HG03457 (cell line): Measurements from ENCODE around the gene RPS6KL1.

ENCODE experiments used
- ATAC-seq: cut with Tn5 transposase; IDR thresholded peaks from one replicate; pipeline ENCODE4 v1.9.1; 2021; ENCODE audit warnings: moderate number of reproducible peaks; ENCODE audit not compliant: unreplicated experiment

The RPS6KL1 gene

GRCh38 chr14:74913986-74914573 is 9.0 kb downstream of the RPS6KL1 start:
- ATAC-seq: no peak

DNA sequence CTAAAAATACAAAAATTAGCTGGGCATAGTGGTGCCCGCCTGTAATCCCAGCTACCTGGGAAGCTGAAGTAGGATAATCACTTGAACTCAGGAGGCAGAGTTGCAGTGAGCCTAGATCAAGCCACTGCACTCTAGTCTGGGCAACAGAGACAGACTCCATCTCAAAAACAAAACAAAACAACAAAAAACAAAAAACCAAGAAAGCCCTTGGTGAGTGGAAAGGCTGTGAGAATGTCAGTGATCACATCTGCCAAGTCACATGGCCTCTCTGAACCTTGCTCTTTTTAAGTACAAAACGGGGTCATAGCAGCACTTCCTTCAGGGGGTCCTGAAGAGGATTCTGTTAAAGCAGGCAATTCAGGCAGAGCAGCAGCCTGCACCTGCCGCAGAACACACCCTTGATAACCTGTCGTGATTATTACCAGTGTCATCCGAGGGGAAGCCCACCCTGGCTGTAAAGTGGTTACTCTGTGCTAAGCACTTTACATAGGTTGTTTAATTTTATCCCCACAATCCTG is 9.6 kb downstream of the RPS6KL1 start:
- no peak for ATAC-seq

GRCh38 chr14:74912801-74913200 is 10.3 kb downstream of the RPS6KL1 start:
- ATAC-seq: no peak

DNA sequence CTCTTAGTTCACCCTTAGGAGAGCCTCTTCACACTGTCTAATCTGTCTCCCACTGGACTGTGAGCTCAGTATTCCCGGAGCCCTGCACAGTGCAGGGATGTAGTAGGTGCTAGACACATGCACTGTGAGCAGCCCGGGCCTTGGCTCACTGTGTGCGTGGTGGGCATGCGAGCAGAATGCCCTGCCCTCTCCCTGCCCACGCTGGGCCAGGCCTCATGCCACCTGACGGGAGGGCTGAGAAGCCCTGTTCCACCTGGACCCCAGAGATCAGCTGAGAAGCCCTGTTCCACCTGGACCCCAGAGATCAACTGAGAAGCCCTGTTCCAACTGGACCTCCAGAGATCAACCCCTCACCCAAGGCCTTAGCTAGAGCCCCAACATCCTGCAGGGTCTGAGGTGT is 10.9 kb downstream of the RPS6KL1 start:
- ATAC-seq: no peak

DNA sequence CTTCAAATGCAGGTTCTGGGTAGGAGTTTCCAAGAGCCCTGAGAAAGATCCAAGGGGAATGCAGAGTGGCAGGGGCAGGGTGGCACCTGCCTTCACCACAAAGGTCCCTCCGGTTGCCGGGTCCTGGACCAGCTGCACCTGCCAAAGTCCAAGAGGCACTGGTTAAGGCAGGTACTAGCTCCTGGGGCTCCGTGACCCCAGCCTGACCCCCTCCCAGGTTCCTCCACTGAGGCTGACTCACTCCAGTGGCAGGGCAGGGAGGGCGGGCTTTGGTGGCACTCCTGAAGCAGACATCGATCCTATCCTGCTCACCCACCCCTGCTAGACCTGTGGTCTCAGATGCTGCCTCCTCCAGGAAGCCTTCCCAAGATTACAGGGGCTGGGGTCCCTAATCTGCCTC is 11.4 kb downstream of the RPS6KL1 start:
- ATAC-seq: no peak

GRCh38 chr14:74911221-74911620 is 11.8 kb downstream of the RPS6KL1 start:
- no peak for ATAC-seq

DNA sequence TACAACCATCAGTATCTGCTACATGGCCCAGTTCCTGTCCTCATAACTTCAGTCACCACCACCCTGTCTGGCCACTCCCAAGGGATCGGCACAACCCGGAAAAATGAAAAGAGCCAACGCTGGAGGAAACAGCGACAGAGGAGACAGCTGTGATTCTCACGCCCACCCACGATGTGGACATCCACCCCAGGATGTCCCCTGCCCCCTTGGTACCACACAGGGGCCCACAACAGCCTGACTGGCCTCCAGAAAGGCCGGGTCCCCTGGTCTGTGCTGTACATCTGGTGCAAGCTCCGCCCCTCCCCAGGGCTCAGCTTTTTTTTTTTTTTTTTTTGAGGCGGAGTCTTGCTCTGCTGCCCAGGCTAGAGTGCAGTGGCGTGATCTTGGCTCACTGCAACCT is 12.5 kb downstream of the RPS6KL1 start:
- no peak for ATAC-seq

- ATAC-seq: no peak
Measured at GRCh38 chr14:74909911-74910310, 13.1 kb downstream of the RPS6KL1 start.

DNA sequence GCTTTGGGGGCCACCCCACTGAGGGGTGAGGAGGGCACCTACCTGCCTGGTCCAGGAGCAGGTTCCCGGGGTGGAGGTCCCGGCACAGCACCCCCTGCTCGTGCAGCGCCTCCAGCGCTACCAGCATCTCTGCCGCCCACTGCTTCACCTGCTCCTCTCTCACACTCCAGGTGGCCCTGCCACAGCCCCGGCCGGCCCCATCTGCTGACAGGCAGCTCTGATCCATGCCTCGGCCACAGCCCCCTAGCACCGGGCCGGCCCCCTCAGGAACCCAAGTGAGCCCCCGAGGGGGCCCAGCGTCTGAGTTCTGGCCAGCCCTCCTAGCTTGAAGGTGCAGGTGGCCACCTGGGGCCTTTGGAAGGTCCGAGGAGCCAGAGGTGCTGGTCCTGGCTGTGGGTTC is 13.6 kb downstream of the RPS6KL1 start:
- no peak for ATAC-seq

DNA sequence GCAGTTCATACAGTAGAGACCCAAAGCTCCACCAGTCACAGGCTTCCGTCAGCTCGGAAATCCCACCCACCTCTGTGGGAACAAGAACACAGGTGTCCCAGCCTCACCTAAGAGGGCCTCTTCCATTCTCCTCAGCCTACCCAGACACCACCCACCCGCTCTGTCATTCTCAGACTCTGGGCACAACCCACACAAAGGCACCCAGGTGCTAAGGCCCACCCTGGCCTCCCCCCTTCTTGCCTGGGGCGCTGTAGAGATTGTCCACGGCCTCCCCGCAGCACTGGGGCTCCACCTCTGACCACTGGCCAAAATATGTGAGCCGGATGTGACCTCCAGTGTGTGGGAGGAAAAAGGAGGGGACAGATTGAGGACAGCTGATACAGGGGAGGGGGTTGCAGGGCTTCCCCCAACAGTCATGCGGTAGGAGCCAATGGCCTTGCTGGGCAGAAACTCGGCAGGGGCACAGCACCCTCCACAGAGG is 14.2 kb downstream of the RPS6KL1 start:
- no peak for ATAC-seq

GRCh38 chr14:74907744-74908143 is 15.3 kb downstream of the RPS6KL1 start:
- no peak for ATAC-seq

DNA sequence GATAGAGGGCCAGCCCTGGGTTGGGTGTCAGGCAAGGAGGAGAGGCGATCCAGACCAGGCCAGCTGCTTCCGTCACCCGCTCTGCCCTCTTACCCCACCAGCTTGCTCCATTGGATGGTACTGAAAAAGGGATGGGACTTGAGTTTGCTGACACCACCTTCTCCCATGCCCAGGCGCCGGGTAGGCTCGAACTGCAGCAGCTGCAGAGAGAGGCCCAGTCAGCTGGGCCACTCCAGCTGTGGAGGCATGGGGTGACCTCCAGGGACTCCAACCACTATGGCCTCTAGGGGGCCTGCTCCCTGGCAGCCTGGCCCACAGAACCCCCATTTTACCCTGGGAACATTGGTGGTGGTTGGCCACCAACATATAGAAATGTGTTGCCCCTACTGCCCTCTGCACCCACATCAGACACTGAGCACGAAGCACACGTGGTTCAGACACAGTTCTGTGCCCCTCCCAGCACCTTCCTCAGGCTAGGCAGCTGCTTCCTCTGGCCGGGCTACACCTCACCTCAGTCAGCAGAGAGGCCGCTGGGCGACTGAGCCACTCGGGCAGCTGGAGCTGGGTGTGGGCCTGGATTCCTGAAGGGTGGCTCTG is 16.0 kb downstream of the RPS6KL1 start:
- no peak for ATAC-seq

GRCh38 chr14:74905595-74906142 is 17.4 kb downstream of the RPS6KL1 start:
- no peak for ATAC-seq

- ATAC-seq: no peak
Measured at GRCh38 chr14:74904635-74905503, 18.2 kb downstream of the RPS6KL1 start.

DNA sequence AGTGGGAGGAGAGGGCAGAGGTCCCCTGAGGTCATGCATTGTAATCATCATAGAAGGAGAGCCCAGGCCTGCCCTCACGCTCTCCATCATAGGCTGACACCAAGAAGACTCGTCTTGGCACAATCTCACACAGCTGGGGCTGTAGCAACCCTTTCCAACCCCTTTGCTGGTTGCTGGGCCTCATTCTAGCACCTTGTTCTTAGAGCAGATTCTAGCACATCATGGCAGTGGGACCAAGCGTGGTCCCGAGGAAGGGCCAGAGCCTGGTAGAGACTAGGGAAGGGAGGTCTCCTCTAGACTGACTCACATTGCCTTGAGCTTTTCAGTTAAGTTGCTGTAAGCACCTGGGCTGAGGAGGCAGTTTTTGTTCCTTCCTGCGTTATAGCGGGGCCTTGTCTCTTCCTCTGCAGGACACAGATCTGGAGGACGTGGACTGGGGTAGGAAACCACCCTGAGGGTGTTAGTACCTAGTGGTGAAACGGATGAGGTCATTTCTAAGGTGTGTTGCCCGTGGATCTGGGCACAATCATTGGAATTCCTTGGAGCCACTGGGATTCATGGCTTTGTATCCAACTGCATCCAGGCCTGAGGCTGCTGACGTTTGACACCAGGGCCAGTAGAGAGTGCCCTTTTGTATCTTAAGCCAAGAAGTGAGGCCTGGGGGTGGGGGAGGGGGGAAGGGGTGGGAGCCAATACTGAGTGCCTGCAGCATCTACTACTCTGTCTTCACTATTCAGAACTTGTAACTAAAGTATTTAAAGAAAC is 19.9 kb downstream of the RPS6KL1 start:
- ATAC-seq: no peak

DNA sequence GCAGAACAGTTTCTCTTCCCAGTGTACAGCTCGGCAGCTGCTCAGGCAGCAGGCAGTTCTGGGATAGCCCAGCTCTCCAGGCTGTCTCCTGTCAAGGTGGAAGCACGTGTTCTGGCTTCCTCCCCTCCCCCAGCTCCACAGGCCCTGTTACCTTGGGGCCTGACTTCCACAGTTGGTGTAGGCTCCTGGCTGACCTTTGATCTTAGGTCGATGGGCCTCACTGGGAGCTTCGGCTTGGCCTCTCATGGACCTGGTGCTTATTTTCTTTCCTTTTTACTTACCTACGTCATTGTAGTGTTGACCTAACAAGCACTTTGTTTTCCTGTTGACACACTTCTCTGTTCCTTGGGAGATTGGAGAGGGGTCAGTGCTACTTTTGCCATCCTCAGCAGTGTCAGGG is 24.4 kb downstream of the RPS6KL1 start:
- ATAC-seq: no peak

DNA sequence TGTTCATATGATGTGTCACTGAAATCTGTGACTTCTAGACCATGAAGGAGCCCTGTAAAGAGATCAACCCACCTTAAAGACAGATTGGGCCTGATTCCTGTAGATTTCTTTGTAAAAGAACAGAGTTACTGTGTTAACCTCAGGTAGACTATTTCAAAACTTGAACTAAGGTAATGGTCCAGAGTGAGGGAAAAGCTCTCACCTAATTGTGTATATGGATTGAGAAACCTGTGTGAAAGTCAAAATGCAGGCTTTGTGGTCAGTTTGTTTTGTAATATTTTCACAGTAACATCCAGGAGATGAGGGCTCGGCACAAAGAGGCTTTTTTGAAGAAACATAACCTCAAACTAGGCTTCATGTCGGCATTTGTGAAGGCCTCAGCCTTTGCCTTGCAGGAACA is 25.0 kb downstream of the RPS6KL1 start:
- ATAC-seq: no peak

DNA sequence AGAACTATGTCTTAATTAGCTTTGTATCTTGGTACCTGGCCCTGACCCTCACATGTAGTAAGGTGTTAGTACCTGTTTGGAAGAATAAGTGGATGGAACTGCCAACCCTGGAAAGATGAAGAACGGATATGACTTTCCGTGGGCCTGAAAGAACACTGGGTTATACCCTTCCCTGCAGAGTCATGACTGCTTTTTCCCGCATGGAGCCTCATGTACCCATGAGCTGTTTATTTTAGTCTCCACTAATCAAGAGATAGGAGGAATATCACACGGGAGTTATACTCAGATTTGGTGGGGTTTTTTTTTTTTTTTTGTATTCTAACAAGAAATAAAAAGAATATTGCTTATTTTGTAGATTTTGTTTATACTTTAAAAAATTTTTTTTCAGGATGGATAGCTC is 25.4 kb downstream of the RPS6KL1 start:
- ATAC-seq: no peak

- ATAC-seq: no peak
Measured at GRCh38 chr14:74896400-74896799, 26.7 kb downstream of the RPS6KL1 start.

DNA sequence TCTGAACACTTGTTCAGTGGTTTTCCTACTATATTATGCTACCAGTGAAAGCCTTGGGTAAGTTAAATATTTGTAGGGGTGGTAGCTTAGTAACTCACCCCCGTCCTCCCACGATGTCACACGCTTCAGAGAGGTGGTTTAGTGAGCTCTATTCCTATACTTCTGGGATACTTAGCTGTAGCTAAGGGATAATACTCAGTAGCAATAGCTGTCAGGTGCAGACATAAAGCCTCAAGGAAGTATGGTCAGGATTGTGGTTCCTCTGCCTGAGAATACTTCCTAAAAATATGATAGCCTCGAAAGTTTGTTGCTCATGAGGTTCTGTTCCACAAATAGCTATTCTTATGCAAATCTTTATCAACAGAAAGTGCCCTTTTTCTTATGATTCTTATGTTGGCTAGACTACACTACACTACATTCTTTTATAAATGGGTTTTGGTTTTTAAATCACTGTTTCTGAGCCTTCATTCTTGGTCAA is 29.4 kb downstream of the RPS6KL1 start:
- ATAC-seq: no peak

DNA sequence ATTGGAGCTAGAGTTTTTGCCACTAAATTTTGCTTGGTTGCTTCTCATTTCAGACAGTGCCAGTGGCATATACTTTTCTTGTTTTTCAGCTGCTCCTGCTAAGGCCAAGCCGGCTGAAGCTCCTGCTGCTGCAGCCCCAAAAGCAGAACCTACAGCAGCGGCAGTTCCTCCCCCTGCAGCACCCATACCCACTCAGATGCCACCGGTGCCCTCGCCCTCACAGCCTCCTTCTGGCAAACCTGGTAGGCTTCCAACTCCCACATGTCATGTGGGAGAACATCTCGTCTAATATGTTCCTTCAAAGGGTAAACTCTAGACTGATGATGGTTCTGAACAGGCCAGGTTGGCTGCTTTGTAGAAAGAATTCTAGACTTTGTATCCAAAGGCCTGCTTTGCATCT is 30.3 kb downstream of the RPS6KL1 start:
- ATAC-seq: no peak
